ENCODE measurements around the gene VTI1A.

DNA sequence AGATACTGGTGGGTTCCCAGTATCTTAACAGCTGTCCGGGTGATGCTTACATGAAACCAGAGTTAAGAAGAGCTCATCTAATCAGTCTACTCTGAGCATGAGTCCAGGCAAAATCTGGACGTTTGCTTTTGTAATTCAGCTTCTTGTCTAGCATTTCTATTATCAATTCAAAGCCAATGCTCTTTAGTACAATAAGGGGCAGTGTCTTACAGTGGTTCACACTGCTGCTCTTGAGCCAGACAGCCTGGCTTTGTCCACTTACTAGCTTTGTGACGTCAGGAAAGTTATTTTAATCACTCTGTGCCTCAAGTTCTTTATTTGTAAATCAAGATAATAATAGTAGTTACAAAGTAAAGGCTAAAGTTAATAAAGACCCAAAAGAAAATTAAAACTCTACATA lies 275.7 kb downstream of the VTI1A start:
- TF ChIP-seq, protein P1, sequence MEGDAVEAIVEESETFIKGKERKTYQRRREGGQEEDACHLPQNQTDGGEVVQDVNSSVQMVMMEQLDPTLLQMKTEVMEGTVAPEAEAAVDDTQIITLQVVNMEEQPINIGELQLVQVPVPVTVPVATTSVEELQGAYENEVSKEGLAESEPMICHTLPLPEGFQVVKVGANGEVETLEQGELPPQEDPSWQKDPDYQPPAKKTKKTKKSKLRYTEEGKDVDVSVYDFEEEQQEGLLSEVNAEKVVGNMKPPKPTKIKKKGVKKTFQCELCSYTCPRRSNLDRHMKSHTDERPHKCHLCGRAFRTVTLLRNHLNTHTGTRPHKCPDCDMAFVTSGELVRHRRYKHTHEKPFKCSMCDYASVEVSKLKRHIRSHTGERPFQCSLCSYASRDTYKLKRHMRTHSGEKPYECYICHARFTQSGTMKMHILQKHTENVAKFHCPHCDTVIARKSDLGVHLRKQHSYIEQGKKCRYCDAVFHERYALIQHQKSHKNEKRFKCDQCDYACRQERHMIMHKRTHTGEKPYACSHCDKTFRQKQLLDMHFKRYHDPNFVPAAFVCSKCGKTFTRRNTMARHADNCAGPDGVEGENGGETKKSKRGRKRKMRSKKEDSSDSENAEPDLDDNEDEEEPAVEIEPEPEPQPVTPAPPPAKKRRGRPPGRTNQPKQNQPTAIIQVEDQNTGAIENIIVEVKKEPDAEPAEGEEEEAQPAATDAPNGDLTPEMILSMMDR (IDR thresholded peaks at IDR 0.05), result no peak
- TF ChIP-seq POLR2A (IDR thresholded peaks at IDR 0.05), result no peak
- no peak for TF ChIP-seq POLR2AphosphoS5 (IDR thresholded peaks at IDR 0.05)

Measured in breast epithelium (tissue), 3 donors.